Body of pancreas (tissue), 4 donors: ENCODE data around the gene TAAR2. TPM values are rescaled to one million over a fixed set of nuclear protein-coding genes. Genes with fewer than 3 reads are reported as not detected.

Source experiments
- ATAC-seq: fragments of 150-250 bp; one replicate; pipeline ENCODE4 v1.9.1; 2016
- DNase-seq, 4 donors: peaks; one replicate each; pipeline ENCODE4 v3.0.0-alpha.2; 2019
- H3K27ac ChIP-seq, 4 donors: fragments of 200-600 bp; sonication (generic); 1 replicate in 3 of 4; 2 replicates in 1 of 4; pipeline versions ENCODE4 v1.5.1 to v1.6.1; 2016 to 2019; ENCODE audit warnings: mild to moderate bottlenecking in 1 of 4, mixed read lengths in 1 of 4, moderate library complexity in 1 of 4
- H3K27me3 ChIP-seq, 2 donors: fragments of 200-600 bp; sonication (generic); one replicate each; pipeline ENCODE4 v1.6.0; 2016; ENCODE audit warnings: mild to moderate bottlenecking in 1 of 2
- H3K36me3 ChIP-seq, 2 donors: fragments of 200-600 bp; sonication (generic); replicated peaks in 1 of 2; 2 replicates each; pipeline ENCODE4 v1.5.1; 2016; ENCODE audit warnings: low read depth in 2 of 2; ENCODE audit not compliant: insufficient read depth in 1 of 2
- H3K4me1 ChIP-seq: fragments of 200-600 bp; sonication (generic); one replicate; pipeline ENCODE4 v1.6.0; 2016
- H3K4me3 ChIP-seq, 2 donors: fragments of 200-600 bp; sonication (generic); 1 replicate in 1 of 2; 2 replicates in 1 of 2; pipeline ENCODE4 v1.5.1; 2016 to 2019
- H3K9me3 ChIP-seq, 3 donors: fragments of 200-600 bp; sonication (generic); 1 replicate in 2 of 3; 2 replicates in 1 of 3; pipeline ENCODE4 v1.5.1; 2016
- POLR2A ChIP-seq, 3 donors: fragments of 450-650 bp; IDR thresholded peaks; one replicate each; pipeline ENCODE4 v1.6.1; 2016; ENCODE audit warnings: antibody characterized with exemption in 3 of 3, mild to moderate bottlenecking in 2 of 3
- WGBS, 2 donors: methylation state at CpG; one replicate each; pipeline ENCODE4 v1.1.5; 2017; 5-methylcytosine and 5-hydroxymethylcytosine counted together
- intact Hi-C: fragments of 100-400 bp; cut with DNase I; formaldehyde crosslinking; loops from one replicate; pipeline ENCODE4 v1.15.1; 2023
- total RNA-seq, 2 donors: library from RNA; depleted of rRNA; stranded (reverse); fragments of >200 nt; gene quantifications; one replicate each; pipeline ENCODE4 v1.1.0, GENCODE V29; 2016
- TF ChIP-seq, protein P1 (sequence below), 7 experiments: fragments of 450-650 bp in 4 of 7; fragments of 200-600 bp in 3 of 7; sonication (generic) in 3 of 7; IDR thresholded peaks; one replicate each; pipeline ENCODE4 v1.5.1; 2016 to 2019; ENCODE audit warnings: antibody characterized with exemption in 7 of 7

TAAR2 gene
- total RNA-seq, 2 donors from 2014 or later, result not detected

DNA sequence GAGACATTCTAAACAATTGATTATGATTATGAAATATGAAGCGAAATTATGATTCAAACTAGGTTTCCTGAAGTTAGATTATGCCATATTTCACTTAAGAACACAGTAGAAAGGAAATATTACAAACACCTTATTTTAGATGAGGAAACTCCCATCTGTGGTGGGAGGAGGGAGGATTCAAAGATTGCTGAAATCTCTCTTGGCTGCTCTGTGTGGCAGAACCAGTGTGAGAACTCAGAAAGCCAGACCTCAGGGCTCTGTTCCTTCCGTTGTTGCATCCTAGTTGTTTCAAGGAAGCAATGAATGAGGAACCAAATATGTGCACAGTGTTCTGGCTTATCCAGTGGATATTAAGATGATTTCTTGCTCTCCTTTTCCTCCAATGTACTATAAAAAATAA is 36.7 kb downstream of the TAAR2 start:
- Histone ChIP-seq H3K27ac (no peak overlapping the region), H3K27me3 (no peaks in the 10 kb centered on the region), H3K9me3 (no peaks in the 10 kb centered on the region), H3K4me3 (no peak overlapping the region), H3K4me1 (peaks cover 6% of the 10 kb centered on the region), H3K36me3 (no peaks in the 10 kb centered on the region)
- DNase-seq (no peak), ATAC-seq (no peak)
- TF ChIP-seq, protein P1, sequence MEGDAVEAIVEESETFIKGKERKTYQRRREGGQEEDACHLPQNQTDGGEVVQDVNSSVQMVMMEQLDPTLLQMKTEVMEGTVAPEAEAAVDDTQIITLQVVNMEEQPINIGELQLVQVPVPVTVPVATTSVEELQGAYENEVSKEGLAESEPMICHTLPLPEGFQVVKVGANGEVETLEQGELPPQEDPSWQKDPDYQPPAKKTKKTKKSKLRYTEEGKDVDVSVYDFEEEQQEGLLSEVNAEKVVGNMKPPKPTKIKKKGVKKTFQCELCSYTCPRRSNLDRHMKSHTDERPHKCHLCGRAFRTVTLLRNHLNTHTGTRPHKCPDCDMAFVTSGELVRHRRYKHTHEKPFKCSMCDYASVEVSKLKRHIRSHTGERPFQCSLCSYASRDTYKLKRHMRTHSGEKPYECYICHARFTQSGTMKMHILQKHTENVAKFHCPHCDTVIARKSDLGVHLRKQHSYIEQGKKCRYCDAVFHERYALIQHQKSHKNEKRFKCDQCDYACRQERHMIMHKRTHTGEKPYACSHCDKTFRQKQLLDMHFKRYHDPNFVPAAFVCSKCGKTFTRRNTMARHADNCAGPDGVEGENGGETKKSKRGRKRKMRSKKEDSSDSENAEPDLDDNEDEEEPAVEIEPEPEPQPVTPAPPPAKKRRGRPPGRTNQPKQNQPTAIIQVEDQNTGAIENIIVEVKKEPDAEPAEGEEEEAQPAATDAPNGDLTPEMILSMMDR (IDR thresholded peaks at IDR 0.05), result no peak
- TF ChIP-seq POLR2A (IDR thresholded peaks at IDR 0.05), result no peak
- intact Hi-C loops, result no loop called here
- 46 to 60% methylated on average over 2 of the region's 2 CpGs for WGBS, 2 donors

DNA sequence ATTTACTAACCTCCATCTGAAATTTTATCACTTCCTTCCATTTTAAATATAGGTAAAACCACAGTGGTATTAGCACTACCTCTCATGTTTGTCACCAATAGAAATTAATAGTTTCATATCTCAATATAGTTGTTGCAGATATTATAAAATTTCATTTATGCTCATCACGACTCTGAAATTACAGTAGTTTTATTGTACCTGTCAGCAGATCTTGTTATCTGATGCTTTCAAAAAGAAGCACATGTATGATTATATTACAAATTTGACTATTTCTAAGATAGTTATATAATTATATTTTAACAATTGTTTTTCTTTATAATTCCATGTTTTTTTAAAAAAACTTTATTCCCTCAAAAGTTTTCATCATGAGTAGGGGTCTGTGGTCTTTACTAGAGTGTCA is 39.4 kb downstream of the TAAR2 start:
- DNase-seq (no peak), ATAC-seq (no peak)
- WGBS, 2 donors, result 70 to 73% methylated on average over 1 of the region's 1 CpG
- H3K27me3 ChIP-seq, result no peaks in the 10 kb centered on the region
- TF ChIP-seq, protein P1 (IDR thresholded peaks at IDR 0.05), result no peak
- TF ChIP-seq POLR2A (IDR thresholded peaks at IDR 0.05), result no peak
- no peaks in the 10 kb centered on the region for H3K9me3 ChIP-seq
- intact Hi-C loops, result no loop called here
- no peaks in the 10 kb centered on the region for H3K36me3 ChIP-seq
- no peak overlapping the region for H3K27ac ChIP-seq
- no peaks in the 10 kb centered on the region for H3K4me1 ChIP-seq
- H3K4me3 ChIP-seq, result no peak overlapping the region

DNA sequence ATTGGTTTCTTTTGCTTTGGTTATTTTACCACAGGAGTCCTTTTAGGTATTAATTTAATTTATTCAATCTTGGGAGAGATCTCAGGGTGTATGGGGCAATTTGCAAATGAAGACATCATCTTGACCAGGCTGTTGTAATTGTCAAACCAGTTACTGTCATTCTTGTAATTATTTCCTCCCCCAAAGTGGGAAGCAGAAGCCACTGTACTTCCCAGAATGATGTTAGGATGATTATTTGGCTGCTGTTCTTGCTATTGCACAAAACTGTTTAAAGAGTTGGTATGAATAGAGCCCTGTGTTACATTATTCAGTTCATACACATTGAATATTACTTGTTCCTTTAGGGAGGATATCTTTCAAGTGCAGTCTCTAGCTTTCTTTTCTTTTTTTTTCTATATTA is 52.3 kb downstream of the TAAR2 start:
- H3K36me3 ChIP-seq, result no peaks in the 10 kb centered on the region
- TF ChIP-seq POLR2A (IDR thresholded peaks at IDR 0.05), result no peak
- TF ChIP-seq, protein P1 (IDR thresholded peaks at IDR 0.05), result no peak
- H3K9me3 ChIP-seq, result no peaks in the 10 kb centered on the region
- intact Hi-C loops, result no loop called here
- DNase-seq, result no peak
- H3K4me1 ChIP-seq, result no peaks in the 10 kb centered on the region
- no peaks in the 10 kb centered on the region for H3K27me3 ChIP-seq
- H3K4me3 ChIP-seq, result no peak overlapping the region
- no peak overlapping the region for H3K27ac ChIP-seq
- ATAC-seq, result no peak

DNA sequence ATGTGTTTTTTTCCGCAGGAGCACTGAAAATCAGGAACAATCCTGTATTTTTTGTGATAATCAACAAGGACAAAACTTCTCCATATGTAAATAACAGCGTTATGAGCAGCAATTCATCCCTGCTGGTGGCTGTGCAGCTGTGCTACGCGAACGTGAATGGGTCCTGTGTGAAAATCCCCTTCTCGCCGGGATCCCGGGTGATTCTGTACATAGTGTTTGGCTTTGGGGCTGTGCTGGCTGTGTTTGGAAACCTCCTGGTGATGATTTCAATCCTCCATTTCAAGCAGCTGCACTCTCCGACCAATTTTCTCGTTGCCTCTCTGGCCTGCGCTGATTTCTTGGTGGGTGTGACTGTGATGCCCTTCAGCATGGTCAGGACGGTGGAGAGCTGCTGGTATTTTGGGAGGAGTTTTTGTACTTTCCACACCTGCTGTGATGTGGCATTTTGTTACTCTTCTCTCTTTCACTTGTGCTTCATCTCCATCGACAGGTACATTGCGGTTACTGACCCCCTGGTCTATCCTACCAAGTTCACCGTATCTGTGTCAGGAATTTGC is 53.8 kb downstream of the TAAR2 start, which contains the start of gene TAAR6:
TSS of gene TAAR6 (plus strand) at position 102 of the 557 bp plus-strand sequence. CDS start at position 102, 0 bp downstream.
- Histone ChIP-seq H3K27me3 (no peaks in the 10 kb centered on the region), H3K4me1 (no peaks in the 10 kb centered on the region), H3K27ac (no peak within 1 kb of the TSS), H3K9me3 (no peaks in the 10 kb centered on the region), H3K4me3 (no peak within 1 kb of the TSS), H3K36me3 (no peaks in the 10 kb centered on the region)
- WGBS, 2 donors, result 56 to 64% methylated on average over 15 of the region's 15 CpGs
- no peak for TF ChIP-seq POLR2A (IDR thresholded peaks at IDR 0.05)
- TF ChIP-seq, protein P1 (IDR thresholded peaks at IDR 0.05), result no peak
- ATAC-seq (no peak), DNase-seq (no peak)
- intact Hi-C loops, result no loop called here

DNA sequence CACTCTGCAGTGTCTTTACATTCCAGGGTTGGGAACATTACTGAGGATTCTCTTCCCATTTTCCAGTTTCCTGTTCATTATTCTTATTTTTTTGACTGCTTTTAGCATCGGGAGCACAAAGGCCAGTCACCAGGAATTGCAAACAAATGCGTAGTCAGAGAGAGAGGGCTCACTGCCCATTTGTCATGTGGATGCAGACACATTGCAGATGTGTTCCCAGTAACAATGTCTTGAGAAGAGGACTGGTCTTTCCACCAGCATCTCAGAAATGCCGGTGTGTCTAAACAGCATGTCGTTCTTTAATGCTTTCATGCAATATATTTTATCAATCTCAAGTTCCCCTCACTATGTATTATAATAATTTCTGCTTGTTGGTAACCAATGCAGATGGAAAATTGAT is 54.9 kb downstream of the TAAR2 start:
- Histone ChIP-seq H3K4me1 (no peaks in the 10 kb centered on the region), H3K27ac (no peak overlapping the region), H3K9me3 (no peaks in the 10 kb centered on the region), H3K4me3 (no peak overlapping the region), H3K36me3 (no peaks in the 10 kb centered on the region), H3K27me3 (no peaks in the 10 kb centered on the region)
- ATAC-seq (no peak), DNase-seq (no peak)
- TF ChIP-seq, protein P1 (IDR thresholded peaks at IDR 0.05), result no peak
- TF ChIP-seq POLR2A (IDR thresholded peaks at IDR 0.05), result no peak
- 54 to 62% methylated on average over 4 of the region's 4 CpGs for WGBS, 2 donors
- intact Hi-C loops, result no loop called here
